HG03442 (cell line): ENCODE results near the gene LMX1B.
A peak's percentile ranks its signal among the peaks of the same experiment; 100 is the strongest.
"Not testable (repeated sequence)": the region's sequence is repeated elsewhere in the genome, so short reads cannot be mapped to it uniquely, and the experiment has no call there.

Source experiments
- ATAC-seq: cut with Tn5 transposase; IDR thresholded peaks from one replicate; pipeline ENCODE4 v1.9.1; 2021; ENCODE audit warnings: mild to moderate bottlenecking, moderate library complexity; ENCODE audit not compliant: unreplicated experiment

Gene LMX1B

GRCh38 chr9:126705767-126706697 is 92.3 kb downstream of the LMX1B start:
- ATAC-seq = no peak

- ATAC-seq = no peak
These were observed 92.9 kb downstream of the LMX1B start for GRCh38 chr9:126706698-126707053.

GRCh38 chr9:126707083-126707482 is 93.4 kb downstream of the LMX1B start:
- no peak for ATAC-seq

- not testable (repeated sequence) for ATAC-seq
These were observed 94.0 kb downstream of the LMX1B start for GRCh38 chr9:126707712-126708111.

- no peak for ATAC-seq
These were observed 94.5 kb downstream of the LMX1B start for GRCh38 chr9:126708178-126708577.

- no peak for ATAC-seq
These were observed 95.5 kb downstream of the LMX1B start for GRCh38 chr9:126709241-126709640.

- no peak for ATAC-seq
These were observed 101.7 kb downstream of the LMX1B start for GRCh38 chr9:126715382-126715781.

- not testable (repeated sequence) for ATAC-seq
These were observed 103.7 kb downstream of the LMX1B start for GRCh38 chr9:126717441-126717840.

- ATAC-seq = no peak
These were observed 105.9 kb downstream of the LMX1B start for GRCh38 chr9:126719618-126720031.

- no peak for ATAC-seq
These were observed 106.3 kb downstream of the LMX1B start for GRCh38 chr9:126720036-126720435.

GRCh38 chr9:126720661-126721563 is 107.2 kb downstream of the LMX1B start:
- ATAC-seq = no peak

- no peak for ATAC-seq
These were observed 107.8 kb downstream of the LMX1B start for GRCh38 chr9:126721564-126721981.

GRCh38 chr9:126722252-126722921 is 108.7 kb downstream of the LMX1B start:
- ATAC-seq = peak; percentile 67

- no peak for ATAC-seq
These were observed 109.4 kb downstream of the LMX1B start for GRCh38 chr9:126722922-126723806.

GRCh38 chr9:126723807-126724172 is 110.1 kb downstream of the LMX1B start:
- ATAC-seq = no peak

- no peak for ATAC-seq
These were observed 110.5 kb downstream of the LMX1B start for GRCh38 chr9:126724226-126724625.

- not testable (repeated sequence) for ATAC-seq
These were observed 111.8 kb downstream of the LMX1B start for GRCh38 chr9:126725485-126725884.

- not testable (repeated sequence) for ATAC-seq
These were observed 114.5 kb downstream of the LMX1B start for GRCh38 chr9:126728210-126728609.

- ATAC-seq = not testable (repeated sequence)
These were observed 116.9 kb downstream of the LMX1B start for GRCh38 chr9:126730592-126730991.

GRCh38 chr9:126733005-126733404 is 119.3 kb downstream of the LMX1B start:
- no peak for ATAC-seq
